WTC11 (cell line): ENCODE results near the gene ACSF2. TPM values are rescaled to one million over a fixed set of nuclear protein-coding genes. Genes with fewer than 3 reads are reported as not detected.

Experiments used
- ATAC-seq: fragments of 200-7000 bp; cut with Tn5 transposase; 2 replicates; pipeline ENCODE4 v1.10.0; 2021; ENCODE audit warnings: mild to moderate bottlenecking, moderate library complexity
- CTCF ChIA-PET: fragments of 300-600 bp; sonication (Branson Sonifier 250); formaldehyde crosslinking; loops from one replicate; lab custom pipeline; 2021; ENCODE audit warnings: antibody characterized with exemption; lab: Charles Lee
- POLR2A ChIA-PET: fragments of 350-600 bp; sonication (Branson Sonifier 250); formaldehyde crosslinking; loops from one replicate; lab custom pipeline; 2021; ENCODE audit warnings: antibody characterized with exemption; lab: Charles Lee
- DNase-seq: peaks from one replicate; pipeline ENCODE4 v3.0.0; 2021; ENCODE audit warnings: low spot score
- H3K27ac Mint-ChIP-seq: 2 replicates; pipeline ENCODE4 v1.8.0; 2021; ENCODE audit warnings: mixed read lengths
- H3K27me3 Mint-ChIP-seq: 2 replicates; pipeline ENCODE4 v1.8.0; 2021; ENCODE audit warnings: low read depth, mild to moderate bottlenecking, moderate library complexity, mixed read lengths
- H3K36me3 Mint-ChIP-seq: 2 replicates; pipeline ENCODE4 v1.8.0; 2021; ENCODE audit warnings: mixed read lengths
- H3K4me1 Mint-ChIP-seq: 2 replicates; pipeline ENCODE4 v1.8.0; 2022; ENCODE audit warnings: mixed read lengths
- H3K4me3 Mint-ChIP-seq: 2 replicates; pipeline ENCODE4 v1.8.0; 2021; ENCODE audit warnings: mild to moderate bottlenecking, moderate library complexity, mixed read lengths
- H3K9me3 Mint-ChIP-seq: 2 replicates; pipeline ENCODE4 v1.8.0; 2021; ENCODE audit warnings: mixed read lengths
- ATF1 ChIP-seq: sonication (generic); formaldehyde crosslinking; IDR thresholded peaks from 2 replicates; pipeline ENCODE4 v1.8.1; 2023; ENCODE audit warnings: mild to moderate bottlenecking, moderate library complexity, missing genetic modification reagents
- E2F4 ChIP-seq: sonication (generic); formaldehyde crosslinking; IDR thresholded peaks from 2 replicates; pipeline ENCODE4 v1.8.1; 2022; ENCODE audit warnings: low read depth, mild to moderate bottlenecking, moderate library complexity, missing genetic modification reagents, borderline replicate concordance
- EMX1 ChIP-seq: fragments of 250-450 bp; sonication (Bioruptor Pico); IDR thresholded peaks from 2 replicates; pipeline ENCODE4 v1.8.0; 2021; ENCODE audit warnings: mild to moderate bottlenecking
- FOXJ3 ChIP-seq: sonication (generic); formaldehyde crosslinking; IDR thresholded peaks from 2 replicates; pipeline ENCODE4 v1.9.0; 2021; ENCODE audit warnings: missing genetic modification reagents, mild to moderate bottlenecking, borderline replicate concordance
- FOXK1 ChIP-seq: sonication (generic); formaldehyde crosslinking; IDR thresholded peaks from 2 replicates; pipeline ENCODE4 v1.8.0; 2022; ENCODE audit warnings: mild to moderate bottlenecking, moderate library complexity, missing genetic modification reagents
- GABPB1 ChIP-seq: sonication (generic); formaldehyde crosslinking; IDR thresholded peaks from 2 replicates; pipeline ENCODE4 v1.8.1; 2023; ENCODE audit warnings: mild to moderate bottlenecking, missing genetic modification reagents
- NFATC4 ChIP-seq: fragments of 250-450 bp; sonication (Bioruptor Pico); IDR thresholded peaks from 2 replicates; pipeline ENCODE4 v1.9.0; 2021; ENCODE audit warnings: mild to moderate bottlenecking
- TCF7 ChIP-seq: sonication (generic); formaldehyde crosslinking; IDR thresholded peaks from 2 replicates; pipeline ENCODE4 v1.8.0; 2022; ENCODE audit warnings: mild to moderate bottlenecking, low read depth, missing genetic modification reagents, moderate library complexity
- TEAD4 ChIP-seq: sonication (generic); formaldehyde crosslinking; IDR thresholded peaks from 2 replicates; pipeline ENCODE4 v1.8.0; 2022; ENCODE audit warnings: mild to moderate bottlenecking, missing genetic modification reagents
- USF1 ChIP-seq: sonication (generic); formaldehyde crosslinking; IDR thresholded peaks from 2 replicates; pipeline ENCODE4 v1.8.0; 2022; ENCODE audit warnings: mild to moderate bottlenecking, missing genetic modification reagents
- ZNF416 ChIP-seq: fragments of 250-450 bp; sonication (Bioruptor Pico); IDR thresholded peaks from 2 replicates; pipeline ENCODE4 v1.9.0; 2021; ENCODE audit warnings: mild to moderate bottlenecking, inconsistent platforms
- total RNA-seq: library from RNA; stranded (reverse); gene quantifications from 3 replicates; pipeline ENCODE4 v1.2.3, GENCODE V29; 2021
- TF ChIP-seq, protein P1 (sequence below): sonication (generic); formaldehyde crosslinking; IDR thresholded peaks from 2 replicates; pipeline ENCODE4 v1.8.0; 2022; ENCODE audit warnings: mild to moderate bottlenecking, missing genetic modification reagents
- TF ChIP-seq, protein P2 (sequence below): sonication (generic); formaldehyde crosslinking; IDR thresholded peaks from 2 replicates; pipeline ENCODE4 v1.8.1; 2023; ENCODE audit warnings: mild to moderate bottlenecking, missing genetic modification reagents
- TF ChIP-seq, protein P3 (sequence below): fragments of 250-450 bp; sonication (Bioruptor Pico); IDR thresholded peaks from 2 replicates; pipeline ENCODE4 v1.9.0; 2021; ENCODE audit warnings: mild to moderate bottlenecking

Gene ACSF2
- total RNA-seq, 1 experiment from 2014 or later: 19.9 TPM

DNA sequence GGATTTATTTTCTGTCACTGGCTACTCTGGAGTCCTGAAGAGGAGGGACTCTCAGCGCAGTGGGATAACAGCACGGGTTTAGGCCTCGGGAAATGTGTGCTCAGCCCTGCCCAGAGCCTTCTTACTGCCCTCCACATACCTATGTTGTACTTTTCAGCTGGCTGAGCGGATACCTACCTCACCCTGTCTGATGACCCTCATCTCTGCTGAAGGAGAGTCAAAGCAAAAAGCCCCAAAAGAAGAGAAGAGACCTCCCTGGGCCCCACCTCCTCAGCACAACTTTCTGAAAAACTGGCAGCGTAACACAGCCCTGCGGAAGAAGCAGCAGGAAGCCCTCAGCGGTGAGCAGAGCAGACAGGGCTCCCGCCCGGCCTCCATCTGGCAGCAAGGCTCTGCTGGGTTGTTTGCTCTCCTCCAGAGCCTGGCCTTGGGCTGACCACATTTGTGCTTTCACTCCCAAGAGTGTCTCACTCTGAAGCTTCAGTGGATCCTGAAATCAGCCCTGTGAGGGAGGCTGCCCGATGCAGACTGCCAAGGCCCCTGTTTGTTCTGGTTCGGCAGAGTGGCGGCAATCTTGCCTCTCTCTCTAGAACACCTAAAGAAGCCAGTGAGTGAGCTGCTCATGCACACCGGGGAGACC is 92.5 kb downstream of the ACSF2 start:
- peak overlapping the region; percentile 25; the same call in 1 of the 2 replicates for H3K27ac Mint-ChIP-seq
- H3K27me3 Mint-ChIP-seq: peaks cover 3% of the 10 kb centered on the region
- ATAC-seq (peak; percentile 19; the same call in 1 of the 2 replicates), DNase-seq (no peak)
- peaks cover 15% of the 10 kb centered on the region for H3K4me1 Mint-ChIP-seq
- H3K9me3 Mint-ChIP-seq: no peaks in the 10 kb centered on the region
- ChIA-PET CTCF (interaction anchor here (1.3 to 1.5 kb wide), 2 partner anchors 17 to 32 kb away, joined by 3 to 4 read pairs; no protein-coding TSS in a partner anchor), POLR2A (no interaction called here)
- TF ChIP-seq, protein P1, sequence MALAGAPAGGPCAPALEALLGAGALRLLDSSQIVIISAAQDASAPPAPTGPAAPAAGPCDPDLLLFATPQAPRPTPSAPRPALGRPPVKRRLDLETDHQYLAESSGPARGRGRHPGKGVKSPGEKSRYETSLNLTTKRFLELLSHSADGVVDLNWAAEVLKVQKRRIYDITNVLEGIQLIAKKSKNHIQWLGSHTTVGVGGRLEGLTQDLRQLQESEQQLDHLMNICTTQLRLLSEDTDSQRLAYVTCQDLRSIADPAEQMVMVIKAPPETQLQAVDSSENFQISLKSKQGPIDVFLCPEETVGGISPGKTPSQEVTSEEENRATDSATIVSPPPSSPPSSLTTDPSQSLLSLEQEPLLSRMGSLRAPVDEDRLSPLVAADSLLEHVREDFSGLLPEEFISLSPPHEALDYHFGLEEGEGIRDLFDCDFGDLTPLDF (CRISPR knock-in tag): no peak
- TF ChIP-seq GABPB1 (CRISPR knock-in tag): peak; percentile 10; the same call in 1 of the 2 replicates
- TF ChIP-seq FOXK1 (CRISPR knock-in tag): no peak
- TF ChIP-seq, protein P2, sequence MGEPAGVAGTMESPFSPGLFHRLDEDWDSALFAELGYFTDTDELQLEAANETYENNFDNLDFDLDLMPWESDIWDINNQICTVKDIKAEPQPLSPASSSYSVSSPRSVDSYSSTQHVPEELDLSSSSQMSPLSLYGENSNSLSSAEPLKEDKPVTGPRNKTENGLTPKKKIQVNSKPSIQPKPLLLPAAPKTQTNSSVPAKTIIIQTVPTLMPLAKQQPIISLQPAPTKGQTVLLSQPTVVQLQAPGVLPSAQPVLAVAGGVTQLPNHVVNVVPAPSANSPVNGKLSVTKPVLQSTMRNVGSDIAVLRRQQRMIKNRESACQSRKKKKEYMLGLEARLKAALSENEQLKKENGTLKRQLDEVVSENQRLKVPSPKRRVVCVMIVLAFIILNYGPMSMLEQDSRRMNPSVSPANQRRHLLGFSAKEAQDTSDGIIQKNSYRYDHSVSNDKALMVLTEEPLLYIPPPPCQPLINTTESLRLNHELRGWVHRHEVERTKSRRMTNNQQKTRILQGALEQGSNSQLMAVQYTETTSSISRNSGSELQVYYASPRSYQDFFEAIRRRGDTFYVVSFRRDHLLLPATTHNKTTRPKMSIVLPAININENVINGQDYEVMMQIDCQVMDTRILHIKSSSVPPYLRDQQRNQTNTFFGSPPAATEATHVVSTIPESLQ (CRISPR knock-in tag): no peak
- no peaks in the 10 kb centered on the region for H3K36me3 Mint-ChIP-seq
- no peak overlapping the region for H3K4me3 Mint-ChIP-seq

GRCh38 chr17:50519141-50519834 is 93.3 kb downstream of the ACSF2 start:
- Mint-ChIP-seq H3K36me3 (no peaks in the 10 kb centered on the region), H3K27me3 (peaks cover 3% of the 10 kb centered on the region), H3K4me3 (no peak overlapping the region), H3K9me3 (no peaks in the 10 kb centered on the region), H3K4me1 (peaks cover 15% of the 10 kb centered on the region), H3K27ac (no peak overlapping the region)
- POLR2A ChIA-PET: no interaction called here
- DNase-seq: no peak
- CTCF ChIA-PET: interaction anchor here (1.3 to 2.7 kb wide), 3 partner anchors 14 to 32 kb away, joined by 3 to 17 read pairs (median 4); partner anchors contain the start of gene EPN3
- no peak for ATAC-seq
- TF ChIP-seq ZNF416 (CRISPR knock-in tag) (no peak), E2F4 (no peak)
- TF ChIP-seq, all 79 proteins: peak for 0

DNA sequence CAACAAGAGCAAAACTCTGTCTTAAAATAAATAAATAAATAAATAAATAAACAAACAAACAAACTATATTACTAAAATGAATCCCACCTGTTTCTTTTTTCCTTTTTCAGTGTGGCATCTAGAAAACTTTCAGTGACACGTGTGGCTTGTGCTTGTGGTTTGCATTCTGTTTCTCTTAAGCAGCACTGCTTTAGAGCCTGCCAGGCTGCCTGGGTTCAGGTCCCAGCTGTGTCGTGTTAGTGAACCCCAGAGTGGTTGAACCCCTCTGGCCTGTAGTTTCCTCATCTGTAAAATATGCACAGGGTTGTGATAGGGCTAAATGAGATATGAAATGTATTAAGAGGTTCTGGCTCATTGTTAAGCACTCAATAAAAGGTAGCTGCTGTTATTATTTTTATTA is 94.5 kb downstream of the ACSF2 start:
- DNase-seq: no peak
- H3K36me3 Mint-ChIP-seq: no peaks in the 10 kb centered on the region
- no peaks in the 10 kb centered on the region; the same call in none of the 2 replicates for H3K27me3 Mint-ChIP-seq
- H3K4me1 Mint-ChIP-seq: peaks cover 6% of the 10 kb centered on the region
- TF ChIP-seq NFATC4 (CRISPR knock-in tag): no peak
- no peak for TF ChIP-seq TCF7
- TF ChIP-seq, all 79 proteins: peak for 0
- Mint-ChIP-seq H3K9me3 (no peaks in the 10 kb centered on the region), H3K4me3 (no peak overlapping the region), H3K27ac (no peak overlapping the region)
- no peak for ATAC-seq
- POLR2A ChIA-PET: no interaction called here
- CTCF ChIA-PET: interaction anchor here (2.2 to 2.7 kb wide), 2 partner anchors 12 to 30 kb away, joined by 5 to 17 read pairs; partner anchors contain the start of gene EPN3

GRCh38 chr17:50521514-50521913 is 95.5 kb downstream of the ACSF2 start:
- peaks cover 6% of the 10 kb centered on the region for H3K4me1 Mint-ChIP-seq
- ChIA-PET POLR2A (no interaction called here), CTCF (interaction anchor here (0.7 to 2.7 kb wide), 3 partner anchors 11 to 43 kb away, joined by 3 to 17 read pairs (median 5); partner anchors contain the start of gene EPN3)
- no peaks in the 10 kb centered on the region for H3K36me3 Mint-ChIP-seq
- H3K27me3 Mint-ChIP-seq: no peaks in the 10 kb centered on the region; the same call in 1 of the 2 replicates
- H3K9me3 Mint-ChIP-seq: no peaks in the 10 kb centered on the region
- H3K27ac Mint-ChIP-seq: no peak overlapping the region
- ATAC-seq (no peak), DNase-seq (no peak)
- no peak overlapping the region for H3K4me3 Mint-ChIP-seq
- TF ChIP-seq GABPB1 (CRISPR knock-in tag): no peak

GRCh38 chr17:50522766-50523165 is 96.7 kb downstream of the ACSF2 start:
- POLR2A ChIA-PET: interaction anchor here (1.0 kb wide), 1 partner anchor 9 kb away, joined by 3 read pairs; no protein-coding TSS in a partner anchor
- no peak for DNase-seq
- Mint-ChIP-seq H3K36me3 (no peaks in the 10 kb centered on the region), H3K4me1 (peaks cover 6% of the 10 kb centered on the region), H3K9me3 (no peaks in the 10 kb centered on the region), H3K27me3 (no peaks in the 10 kb centered on the region; the same call in 1 of the 2 replicates), H3K4me3 (no peak overlapping the region), H3K27ac (no peak overlapping the region)
- CTCF ChIA-PET: no interaction called here
- no peak for TF ChIP-seq USF1
- TF ChIP-seq EMX1 (CRISPR knock-in tag): no peak
- TF ChIP-seq FOXJ3 (CRISPR knock-in tag): no peak
- TF ChIP-seq, protein P3, sequence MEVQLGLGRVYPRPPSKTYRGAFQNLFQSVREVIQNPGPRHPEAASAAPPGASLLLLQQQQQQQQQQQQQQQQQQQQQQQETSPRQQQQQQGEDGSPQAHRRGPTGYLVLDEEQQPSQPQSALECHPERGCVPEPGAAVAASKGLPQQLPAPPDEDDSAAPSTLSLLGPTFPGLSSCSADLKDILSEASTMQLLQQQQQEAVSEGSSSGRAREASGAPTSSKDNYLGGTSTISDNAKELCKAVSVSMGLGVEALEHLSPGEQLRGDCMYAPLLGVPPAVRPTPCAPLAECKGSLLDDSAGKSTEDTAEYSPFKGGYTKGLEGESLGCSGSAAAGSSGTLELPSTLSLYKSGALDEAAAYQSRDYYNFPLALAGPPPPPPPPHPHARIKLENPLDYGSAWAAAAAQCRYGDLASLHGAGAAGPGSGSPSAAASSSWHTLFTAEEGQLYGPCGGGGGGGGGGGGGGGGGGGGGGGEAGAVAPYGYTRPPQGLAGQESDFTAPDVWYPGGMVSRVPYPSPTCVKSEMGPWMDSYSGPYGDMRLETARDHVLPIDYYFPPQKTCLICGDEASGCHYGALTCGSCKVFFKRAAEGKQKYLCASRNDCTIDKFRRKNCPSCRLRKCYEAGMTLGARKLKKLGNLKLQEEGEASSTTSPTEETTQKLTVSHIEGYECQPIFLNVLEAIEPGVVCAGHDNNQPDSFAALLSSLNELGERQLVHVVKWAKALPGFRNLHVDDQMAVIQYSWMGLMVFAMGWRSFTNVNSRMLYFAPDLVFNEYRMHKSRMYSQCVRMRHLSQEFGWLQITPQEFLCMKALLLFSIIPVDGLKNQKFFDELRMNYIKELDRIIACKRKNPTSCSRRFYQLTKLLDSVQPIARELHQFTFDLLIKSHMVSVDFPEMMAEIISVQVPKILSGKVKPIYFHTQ (CRISPR knock-in tag): no peak
- no peak for TF ChIP-seq ATF1 (CRISPR knock-in tag)
- no peak for TF ChIP-seq TEAD4 (CRISPR knock-in tag)
- no peak for ATAC-seq
